Breast epithelium (tissue), 3 donors: ENCODE results near the gene CUBN.

Experiments used
- POLR2A ChIP-seq: fragments of 450-650 bp; IDR thresholded peaks from one replicate; pipeline ENCODE4 v1.6.1; 2016; ENCODE audit warnings: antibody characterized with exemption, mild to moderate bottlenecking, moderate library complexity
- TF ChIP-seq, protein P1 (sequence below), 3 donors: fragments of 450-650 bp; IDR thresholded peaks; one replicate each; pipeline ENCODE4 v1.5.1; 2016 to 2017; ENCODE audit warnings: antibody characterized with exemption in 3 of 3, mild to moderate bottlenecking in 3 of 3, moderate library complexity in 3 of 3

DNA sequence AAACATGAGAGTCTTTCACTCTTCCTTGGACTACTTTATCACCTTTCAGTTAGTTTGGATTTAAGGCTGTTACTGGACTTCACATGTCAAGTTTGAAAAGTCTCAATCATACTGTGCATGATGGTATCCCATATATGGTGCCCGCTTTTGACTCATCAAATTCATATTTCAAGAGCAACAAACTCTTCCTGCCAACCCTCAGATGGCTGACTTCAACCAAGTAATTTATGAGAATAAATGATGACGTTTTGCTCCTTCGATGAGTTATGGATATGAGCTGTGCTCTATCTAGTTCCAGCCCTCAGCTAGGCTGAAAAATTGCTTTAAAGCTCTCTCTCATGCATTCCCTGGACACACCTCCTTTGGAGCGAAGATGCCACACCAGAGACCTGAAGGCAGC lies 202.1 kb downstream of the CUBN start:
- TF ChIP-seq, protein P1, sequence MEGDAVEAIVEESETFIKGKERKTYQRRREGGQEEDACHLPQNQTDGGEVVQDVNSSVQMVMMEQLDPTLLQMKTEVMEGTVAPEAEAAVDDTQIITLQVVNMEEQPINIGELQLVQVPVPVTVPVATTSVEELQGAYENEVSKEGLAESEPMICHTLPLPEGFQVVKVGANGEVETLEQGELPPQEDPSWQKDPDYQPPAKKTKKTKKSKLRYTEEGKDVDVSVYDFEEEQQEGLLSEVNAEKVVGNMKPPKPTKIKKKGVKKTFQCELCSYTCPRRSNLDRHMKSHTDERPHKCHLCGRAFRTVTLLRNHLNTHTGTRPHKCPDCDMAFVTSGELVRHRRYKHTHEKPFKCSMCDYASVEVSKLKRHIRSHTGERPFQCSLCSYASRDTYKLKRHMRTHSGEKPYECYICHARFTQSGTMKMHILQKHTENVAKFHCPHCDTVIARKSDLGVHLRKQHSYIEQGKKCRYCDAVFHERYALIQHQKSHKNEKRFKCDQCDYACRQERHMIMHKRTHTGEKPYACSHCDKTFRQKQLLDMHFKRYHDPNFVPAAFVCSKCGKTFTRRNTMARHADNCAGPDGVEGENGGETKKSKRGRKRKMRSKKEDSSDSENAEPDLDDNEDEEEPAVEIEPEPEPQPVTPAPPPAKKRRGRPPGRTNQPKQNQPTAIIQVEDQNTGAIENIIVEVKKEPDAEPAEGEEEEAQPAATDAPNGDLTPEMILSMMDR (IDR thresholded peaks at IDR 0.05): no peak
- TF ChIP-seq POLR2A: no peak
